ENCODE results near the gene GRM8. TPM values are rescaled to one million over a fixed set of nuclear protein-coding genes. Genes with fewer than 3 reads are reported as not detected.

GRM8 gene
- total and polyA plus RNA-seq, 9 of the 15 experiments (the other 6 are each of a cell fraction or from before 2014, with no cell fraction given), result 0.13 TPM; not detected in 7

- 3% methylated on average over 5 of the region's 5 CpGs for WGBS (ENCODE audit: insufficient coverage, low coverage, missing lambda C conversion rate)
- CTCF ChIA-PET (ENCODE audit: low intra/inter-chr PET ratio), result no interaction called here
- TF ChIP-seq SAP30 (IDR thresholded peaks at IDR 0.05; ENCODE audit: borderline replicate concordance, insufficient read depth, low read depth, low read length, poor library complexity, severe bottlenecking) (no peak), KAT7 (CRISPR knock-in tag; IDR thresholded peaks at IDR 0.05; ENCODE audit: borderline replicate concordance) (no peak), FOXO4 (CRISPR knock-in tag; IDR thresholded peaks at IDR 0.05) (no peak), HOXB6 (CRISPR knock-in tag; IDR thresholded peaks at IDR 0.05; ENCODE audit: borderline replicate concordance) (no peak), CHD4 (IDR thresholded peaks at IDR 0.05; ENCODE audit: insufficient read depth, insufficient replicate concordance, low read depth, low read length, poor library complexity, severe bottlenecking) (no peak), ZFP30 (CRISPR knock-in tag; IDR thresholded peaks at IDR 0.05; ENCODE audit: borderline replicate concordance) (no peak), SREBF1 (IDR thresholded peaks at IDR 0.05; ENCODE audit: borderline replicate concordance, low read depth, low read length) (no peak), TAF15 (IDR thresholded peaks at IDR 0.05; ENCODE audit: low read depth, low read length) (no peak), RAD21 (CRISPR knock-in tag; conservative IDR thresholded peaks at IDR 0.05 in 1 of 2, IDR thresholded peaks at IDR 0.05 in 1 of 2) (no peak), TRIM28 (IDR thresholded peaks at IDR 0.05) (no peak), HOMEZ (CRISPR knock-in tag; IDR thresholded peaks at IDR 0.05) (no peak), ZFP1 (CRISPR knock-in tag; IDR thresholded peaks at IDR 0.05) (no peak), NR0B1 (IDR thresholded peaks at IDR 0.05; ENCODE audit: partially characterized antibody) (no peak)
- TF ChIP-seq, protein P1, sequence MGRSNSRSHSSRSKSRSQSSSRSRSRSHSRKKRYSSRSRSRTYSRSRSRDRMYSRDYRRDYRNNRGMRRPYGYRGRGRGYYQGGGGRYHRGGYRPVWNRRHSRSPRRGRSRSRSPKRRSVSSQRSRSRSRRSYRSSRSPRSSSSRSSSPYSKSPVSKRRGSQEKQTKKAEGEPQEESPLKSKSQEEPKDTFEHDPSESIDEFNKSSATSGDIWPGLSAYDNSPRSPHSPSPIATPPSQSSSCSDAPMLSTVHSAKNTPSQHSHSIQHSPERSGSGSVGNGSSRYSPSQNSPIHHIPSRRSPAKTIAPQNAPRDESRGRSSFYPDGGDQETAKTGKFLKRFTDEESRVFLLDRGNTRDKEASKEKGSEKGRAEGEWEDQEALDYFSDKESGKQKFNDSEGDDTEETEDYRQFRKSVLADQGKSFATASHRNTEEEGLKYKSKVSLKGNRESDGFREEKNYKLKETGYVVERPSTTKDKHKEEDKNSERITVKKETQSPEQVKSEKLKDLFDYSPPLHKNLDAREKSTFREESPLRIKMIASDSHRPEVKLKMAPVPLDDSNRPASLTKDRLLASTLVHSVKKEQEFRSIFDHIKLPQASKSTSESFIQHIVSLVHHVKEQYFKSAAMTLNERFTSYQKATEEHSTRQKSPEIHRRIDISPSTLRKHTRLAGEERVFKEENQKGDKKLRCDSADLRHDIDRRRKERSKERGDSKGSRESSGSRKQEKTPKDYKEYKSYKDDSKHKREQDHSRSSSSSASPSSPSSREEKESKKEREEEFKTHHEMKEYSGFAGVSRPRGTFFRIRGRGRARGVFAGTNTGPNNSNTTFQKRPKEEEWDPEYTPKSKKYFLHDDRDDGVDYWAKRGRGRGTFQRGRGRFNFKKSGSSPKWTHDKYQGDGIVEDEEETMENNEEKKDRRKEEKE (IDR thresholded peaks at IDR 0.05; ENCODE audit: borderline replicate concordance in 1 of 2, control insufficient read depth in 1 of 2, low read depth in 2 of 2, low read length in 1 of 2), result no peak
Measured at GRCh38 chr7:126499481-126499880, 753.3 kb downstream of the GRM8 start.

More at GRCh38 chr7:126499481-126499880, 753.3 kb downstream of the GRM8 start:
- no peaks in the 10 kb centered on the region for H3K9me1 ChIP-seq (ENCODE audit: control insufficient read depth, insufficient read depth, low read length)
- H3K9me3 ChIP-seq (replicated peaks; ENCODE audit: control insufficient read depth, insufficient read depth, low read depth, low read length), result 0 out of 2 replicates have a peak, but pooled peaks cover 2% of the 10 kb centered on the region
- H3K79me2 ChIP-seq (ENCODE audit: control insufficient read depth, insufficient read depth, low read length), result no peaks in the 10 kb centered on the region
- H2AFZ ChIP-seq (ENCODE audit: low read depth, low read length), result no peak overlapping the region
- no peaks in the 10 kb centered on the region for H4K20me1 ChIP-seq (replicated peaks; ENCODE audit: control insufficient read depth, insufficient read depth, low read length)
- POLR2A ChIA-PET, result no interaction called here
- no peak overlapping the region for H3K4me3 ChIP-seq
- no TSS peak for BruUV-seq (replicated peaks)
- FAIRE-seq (no peak), ATAC-seq (no peak), DNase-seq (ENCODE audit: extremely low read depth in 1 of 4, low spot score in 3 of 4) (no peak)
- no peak overlapping the region for H3K4me2 ChIP-seq (ENCODE audit: insufficient read depth, low read length)
- no peaks in the 10 kb centered on the region for H3K36me3 ChIP-seq (ENCODE audit: control insufficient read depth, insufficient read depth, low read length)
- in situ Hi-C loops (cut with MboI) (no loop called here), intact Hi-C loops (cut with micrococcal nuclease) (no loop called here)
- no peaks in the 10 kb centered on the region for H3K27me3 ChIP-seq (ENCODE audit: control insufficient read depth in 2 of 2, insufficient read depth in 2 of 2, low read length in 2 of 2)
- H3K27ac ChIP-seq (ENCODE audit: extremely low read depth, low read depth, low read length), result no peak overlapping the region
- H3K9ac ChIP-seq (ENCODE audit: insufficient read depth in 1 of 2, low read depth in 2 of 2, low read length in 2 of 2), result no peak overlapping the region
- H3K4me1 ChIP-seq (replicated peaks in 1 of 2; ENCODE audit: control insufficient read depth in 2 of 2, insufficient read depth in 2 of 2, low read length in 2 of 2), result no peaks in the 10 kb centered on the region

Measured in K562 (cell line).